Left ventricle myocardium inferior (tissue), 1 donor: Measurements from ENCODE around the gene FBXO42. TPM values are rescaled to one million over a fixed set of nuclear protein-coding genes. Genes with fewer than 3 reads are reported as not detected.

Source experiments
- DNase-seq: peaks from one replicate; pipeline ENCODE4 v3.0.0-alpha.2; 2020
- H3K27ac ChIP-seq: fragments of 200-600 bp; replicated peaks from 2 replicates; pipeline ENCODE4 v1.8.0; 2021
- H3K27me3 ChIP-seq: fragments of 200-600 bp; 2 replicates; pipeline ENCODE4 v1.8.0; 2021; ENCODE audit warnings: low read depth
- H3K36me3 ChIP-seq: fragments of 200-600 bp; 2 replicates; pipeline ENCODE4 v1.8.0; 2021
- H3K4me1 ChIP-seq: fragments of 200-600 bp; 2 replicates; pipeline ENCODE4 v1.8.0; 2021
- H3K4me3 ChIP-seq: fragments of 200-600 bp; 2 replicates; pipeline ENCODE4 v1.8.0; 2021; ENCODE audit warnings: mild to moderate bottlenecking, moderate library complexity
- H3K9me3 ChIP-seq: fragments of 200-600 bp; replicated peaks from 2 replicates; pipeline ENCODE4 v1.8.0; 2021
- intact Hi-C: fragments of 100-400 bp; cut with micrococcal nuclease; formaldehyde crosslinking; loops from one replicate; pipeline ENCODE4 v1.11.0; 2022
- long read RNA-seq: library from polyadenylated mRNA; unstranded; transcript quantifications from one replicate; pipeline ENCODE4 v2.0.0, GENCODE V29; 2021
- total RNA-seq: library from RNA; stranded (reverse); fragmentation: NEBNext Ultra II Directional; extraction: Animal tissue kit (Norgen Biotek cat#: 25700); gene quantifications from one replicate; pipeline ENCODE4 v1.2.1, GENCODE V29; 2021
- TF ChIP-seq, protein P1 (sequence below): fragments of 200-600 bp; IDR thresholded peaks from 2 replicates; pipeline ENCODE4 v1.8.0; 2021; ENCODE audit warnings: antibody characterized with exemption, mild to moderate bottlenecking, borderline replicate concordance
- donor health status: DM: no; HTN: yes; CAD: no; lungs with severe emphysema.

FBXO42 gene
- total RNA-seq, result 18.6 TPM
- long read RNA-seq, full-length matches to known transcripts, result 36 of 92 reads
- long read RNA-seq, partial matches to known transcripts, result 12 of 92 reads
- long read RNA-seq, other reads (novel, unspliced or antisense), result 44 of 92 reads

DNA sequence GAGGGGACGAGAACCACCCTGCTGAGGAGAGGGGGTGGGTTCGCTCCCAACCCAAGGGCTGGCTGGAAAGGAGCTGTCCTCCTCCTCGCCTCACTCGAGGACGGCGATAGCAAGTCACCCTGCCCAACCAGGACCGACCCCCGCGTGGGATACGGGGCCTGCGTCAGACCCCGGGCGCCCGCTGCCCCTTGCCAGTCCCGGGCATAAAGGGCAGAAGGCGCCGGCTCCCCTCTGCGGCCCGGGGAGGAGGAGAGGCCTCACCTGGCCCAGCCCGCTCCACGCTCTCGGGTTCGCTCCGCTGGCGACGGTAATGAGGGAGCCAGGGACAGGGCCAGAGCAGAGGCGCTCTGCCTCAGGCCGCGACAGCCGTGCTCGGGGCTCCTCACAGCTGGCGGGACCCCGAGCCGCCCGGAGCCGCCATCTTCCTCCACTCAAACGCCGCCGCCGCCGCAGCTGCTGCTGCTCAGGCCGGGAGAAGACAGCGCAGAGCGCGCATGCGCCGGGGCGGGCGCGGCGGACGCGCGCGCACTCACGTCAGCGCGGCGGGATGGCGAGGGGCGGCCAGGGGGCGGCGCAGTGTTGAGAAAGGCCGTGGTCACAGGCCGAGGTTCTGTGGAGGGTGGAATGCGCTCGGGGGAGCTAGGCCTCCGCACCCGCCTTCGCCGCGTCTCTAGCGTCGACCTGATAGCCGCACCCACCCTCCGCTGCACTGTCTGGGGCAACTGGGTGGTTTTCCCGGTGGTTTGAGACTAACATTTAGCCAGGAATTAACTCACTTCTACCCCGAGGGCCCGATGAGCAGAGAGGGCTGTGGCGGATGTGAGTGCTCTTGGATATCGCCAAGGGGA is at the start of gene FBXO42:
Gene FBXO42 (minus strand): TSS at position 487 of the 848 bp plus-strand sequence. CDS start 37,062 bp downstream, outside the sequence.
- DNase-seq, result peak; percentile 92
- peak within 1 kb of the TSS; percentile 88 for H3K4me3 ChIP-seq
- no peaks in the 10 kb centered on the region for H3K9me3 ChIP-seq
- H3K27me3 ChIP-seq, result no peaks in the 10 kb centered on the region
- intact Hi-C loops, result no loop called here
- no peaks in the 10 kb centered on the region for H3K36me3 ChIP-seq
- H3K27ac ChIP-seq, result peak within 1 kb of the TSS; percentile 95
- peaks cover 49% of the 10 kb centered on the region for H3K4me1 ChIP-seq
- TF ChIP-seq, protein P1, sequence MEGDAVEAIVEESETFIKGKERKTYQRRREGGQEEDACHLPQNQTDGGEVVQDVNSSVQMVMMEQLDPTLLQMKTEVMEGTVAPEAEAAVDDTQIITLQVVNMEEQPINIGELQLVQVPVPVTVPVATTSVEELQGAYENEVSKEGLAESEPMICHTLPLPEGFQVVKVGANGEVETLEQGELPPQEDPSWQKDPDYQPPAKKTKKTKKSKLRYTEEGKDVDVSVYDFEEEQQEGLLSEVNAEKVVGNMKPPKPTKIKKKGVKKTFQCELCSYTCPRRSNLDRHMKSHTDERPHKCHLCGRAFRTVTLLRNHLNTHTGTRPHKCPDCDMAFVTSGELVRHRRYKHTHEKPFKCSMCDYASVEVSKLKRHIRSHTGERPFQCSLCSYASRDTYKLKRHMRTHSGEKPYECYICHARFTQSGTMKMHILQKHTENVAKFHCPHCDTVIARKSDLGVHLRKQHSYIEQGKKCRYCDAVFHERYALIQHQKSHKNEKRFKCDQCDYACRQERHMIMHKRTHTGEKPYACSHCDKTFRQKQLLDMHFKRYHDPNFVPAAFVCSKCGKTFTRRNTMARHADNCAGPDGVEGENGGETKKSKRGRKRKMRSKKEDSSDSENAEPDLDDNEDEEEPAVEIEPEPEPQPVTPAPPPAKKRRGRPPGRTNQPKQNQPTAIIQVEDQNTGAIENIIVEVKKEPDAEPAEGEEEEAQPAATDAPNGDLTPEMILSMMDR, result peak; percentile 63

GRCh38 chr1:16398371-16398953 is 46.2 kb upstream of the FBXO42 start:
- H3K36me3 ChIP-seq, result peaks cover 47% of the 10 kb centered on the region
- no peaks in the 10 kb centered on the region for H3K9me3 ChIP-seq
- DNase-seq, result no peak
- H3K27me3 ChIP-seq, result no peaks in the 10 kb centered on the region
- TF ChIP-seq, protein P1, result no peak
- H3K27ac ChIP-seq, result no peak overlapping the region
- H3K4me1 ChIP-seq, result peaks cover 26% of the 10 kb centered on the region
- H3K4me3 ChIP-seq, result no peak overlapping the region
- intact Hi-C loops, result no loop called here

GRCh38 chr1:16397120-16397519 is 44.8 kb upstream of the FBXO42 start:
- intact Hi-C loops, result no loop called here
- no peak for DNase-seq
- Histone ChIP-seq H3K4me3 (no peak overlapping the region), H3K4me1 (peaks cover 39% of the 10 kb centered on the region), H3K36me3 (peaks cover 50% of the 10 kb centered on the region), H3K27me3 (no peaks in the 10 kb centered on the region), H3K27ac (peak overlapping the region; percentile 16), H3K9me3 (no peaks in the 10 kb centered on the region)
- TF ChIP-seq, protein P1, result no peak

DNA sequence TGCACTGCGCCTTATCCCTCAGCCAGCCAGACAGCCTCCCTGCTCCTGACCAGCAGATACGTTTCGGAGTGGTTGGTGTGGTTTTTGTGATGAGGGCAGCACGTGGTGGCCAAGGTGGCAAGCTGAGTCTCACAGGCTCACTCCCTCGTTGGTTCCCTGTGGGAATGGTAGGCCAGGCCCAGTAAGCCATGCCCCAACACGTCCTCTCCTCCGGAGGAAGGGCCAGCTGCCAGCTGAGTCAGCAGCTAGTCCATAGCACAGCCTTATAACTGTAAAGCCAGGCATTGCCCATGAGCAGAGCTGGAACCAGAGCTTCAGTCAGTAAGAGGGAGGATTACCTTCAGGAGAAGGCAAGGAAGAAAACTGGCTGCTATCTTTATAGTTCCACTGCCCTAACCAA is 44.3 kb upstream of the FBXO42 start:
- Histone ChIP-seq H3K9me3 (no peaks in the 10 kb centered on the region), H3K27me3 (no peaks in the 10 kb centered on the region), H3K4me3 (no peak overlapping the region), H3K4me1 (peaks cover 45% of the 10 kb centered on the region), H3K36me3 (peaks cover 50% of the 10 kb centered on the region), H3K27ac (peak overlapping the region; percentile 16)
- intact Hi-C loops, result no loop called here
- TF ChIP-seq, protein P1, result no peak
- DNase-seq, result no peak

DNA sequence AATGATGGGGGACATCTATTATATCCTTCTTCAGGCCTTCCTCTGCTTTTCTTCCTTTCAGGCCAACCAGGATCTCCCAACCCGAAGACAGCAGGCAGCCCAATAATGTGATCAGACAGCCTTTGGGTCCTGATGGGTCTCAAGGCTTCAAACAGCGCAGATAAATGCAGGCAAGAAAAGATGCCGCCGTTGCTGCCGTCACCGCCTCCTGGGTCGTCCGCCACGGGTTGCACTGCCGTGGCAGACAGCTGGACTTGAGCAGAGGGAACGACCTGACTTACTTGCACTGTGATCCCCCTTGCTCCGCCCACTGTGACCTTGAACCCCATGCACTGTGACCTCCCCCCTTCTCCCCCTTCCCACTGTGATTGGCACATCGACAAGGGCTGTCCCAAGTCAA is 42.7 kb upstream of the FBXO42 start:
- H3K4me3 ChIP-seq, result no peak overlapping the region
- DNase-seq, result no peak
- H3K9me3 ChIP-seq, result no peaks in the 10 kb centered on the region
- H3K4me1 ChIP-seq, result peaks cover 61% of the 10 kb centered on the region
- intact Hi-C loops, result no loop called here
- H3K27me3 ChIP-seq, result no peaks in the 10 kb centered on the region
- TF ChIP-seq, protein P1, result no peak
- H3K36me3 ChIP-seq, result peaks cover 50% of the 10 kb centered on the region
- no peak overlapping the region for H3K27ac ChIP-seq
